GM19395 (cell line): ENCODE measurements around the gene CHRNB2.
A peak's percentile ranks its signal among the peaks of the same experiment; 100 is the strongest.

Experiments
- ATAC-seq: cut with Tn5 transposase; IDR thresholded peaks from one replicate; pipeline ENCODE4 v1.9.1; 2021; ENCODE audit warnings: mild to moderate bottlenecking, moderate library complexity; ENCODE audit not compliant: unreplicated experiment

CHRNB2 gene

DNA sequence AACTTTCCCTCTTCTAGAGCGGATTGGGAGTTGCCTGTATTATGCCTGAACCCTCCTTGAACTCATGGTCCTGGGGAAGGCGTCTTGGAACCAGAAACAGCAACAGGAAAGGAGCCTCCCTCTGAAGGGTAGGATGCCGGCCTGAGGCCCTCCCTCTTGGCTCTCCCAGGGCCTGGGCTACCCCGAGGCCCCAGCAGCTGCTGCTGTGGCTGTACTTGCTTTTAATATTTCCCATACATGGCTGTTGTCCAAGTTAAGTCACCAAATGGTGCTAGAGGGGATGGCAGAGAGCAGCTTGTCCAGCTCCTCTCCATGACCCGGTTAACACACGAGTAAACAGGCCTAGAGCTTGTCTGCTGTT lies 10.5 kb downstream of the CHRNB2 start:
- ATAC-seq: no peak

- ATAC-seq: no peak
Observed at GRCh38 chr1:154579374-154579773, 11.8 kb downstream of the CHRNB2 start.

DNA sequence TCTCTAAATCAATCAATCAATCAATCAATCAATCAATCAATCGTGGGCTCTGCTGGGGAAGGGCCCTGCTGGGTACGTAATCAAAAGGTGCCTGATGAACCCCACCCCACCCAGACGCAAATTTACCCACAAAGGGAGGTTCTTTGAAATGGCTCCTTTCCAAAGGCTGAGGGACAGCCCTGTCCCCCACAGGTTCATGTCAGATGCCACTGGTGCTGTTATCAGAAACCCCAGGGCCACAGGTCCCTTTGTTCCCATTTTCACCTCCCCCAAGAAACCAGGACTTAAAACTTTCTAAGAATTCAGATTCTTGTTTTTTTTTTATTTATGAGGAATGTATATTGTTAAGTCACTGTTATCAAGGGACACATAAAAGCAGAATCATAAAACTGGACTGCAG lies 14.2 kb downstream of the CHRNB2 start:
- ATAC-seq: no peak

DNA sequence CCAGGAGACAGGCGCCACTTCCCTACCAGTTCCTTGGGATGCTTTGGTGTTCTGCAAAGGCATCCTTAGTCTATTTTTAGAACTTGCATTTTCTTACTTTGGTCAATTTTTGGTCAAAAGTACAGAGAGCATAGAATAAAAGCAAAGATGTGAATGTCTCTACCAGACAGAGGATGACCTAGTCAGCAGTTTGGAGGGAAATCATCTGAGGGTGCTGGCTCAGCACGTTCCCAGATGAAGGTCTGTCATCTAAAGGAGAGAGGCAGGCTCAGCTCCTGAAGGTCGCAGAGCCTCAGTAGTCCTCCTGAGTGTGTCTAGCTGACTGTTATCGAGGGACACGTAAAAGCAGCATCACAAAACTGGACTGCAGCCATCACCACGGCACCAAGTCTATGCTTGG lies 15.3 kb downstream of the CHRNB2 start:
- no peak for ATAC-seq

- ATAC-seq: no peak
Observed at GRCh38 chr1:154583773-154584172, 16.2 kb downstream of the CHRNB2 start.

GRCh38 chr1:154584267-154584994 lies 16.9 kb downstream of the CHRNB2 start:
- ATAC-seq: no peak

- ATAC-seq: no peak
Observed at GRCh38 chr1:154586231-154586630, 18.7 kb downstream of the CHRNB2 start.

DNA sequence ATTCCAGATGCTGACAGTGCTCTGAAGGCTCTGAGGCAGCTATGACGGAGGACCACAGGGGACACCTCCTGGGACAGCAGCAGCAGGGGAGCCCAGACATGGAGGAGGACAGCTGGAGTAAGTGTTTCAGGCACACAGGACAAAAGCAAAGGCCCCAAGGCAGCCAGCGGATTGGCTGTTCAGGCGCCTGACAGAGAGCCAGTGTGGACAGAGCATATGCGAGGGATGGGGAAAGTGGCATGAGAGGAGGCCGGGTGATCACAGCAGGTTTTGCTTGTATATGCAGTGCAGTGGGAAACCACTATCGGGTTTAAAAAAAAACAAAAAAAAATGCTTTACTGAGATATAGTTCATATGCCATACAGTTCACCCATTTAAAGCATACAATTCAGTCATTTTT lies 19.1 kb downstream of the CHRNB2 start:
- no peak for ATAC-seq

- ATAC-seq: no peak
Observed at GRCh38 chr1:154589780-154590179, 22.2 kb downstream of the CHRNB2 start.

- ATAC-seq: no peak
Observed at GRCh38 chr1:154590756-154591155, 23.2 kb downstream of the CHRNB2 start.

DNA sequence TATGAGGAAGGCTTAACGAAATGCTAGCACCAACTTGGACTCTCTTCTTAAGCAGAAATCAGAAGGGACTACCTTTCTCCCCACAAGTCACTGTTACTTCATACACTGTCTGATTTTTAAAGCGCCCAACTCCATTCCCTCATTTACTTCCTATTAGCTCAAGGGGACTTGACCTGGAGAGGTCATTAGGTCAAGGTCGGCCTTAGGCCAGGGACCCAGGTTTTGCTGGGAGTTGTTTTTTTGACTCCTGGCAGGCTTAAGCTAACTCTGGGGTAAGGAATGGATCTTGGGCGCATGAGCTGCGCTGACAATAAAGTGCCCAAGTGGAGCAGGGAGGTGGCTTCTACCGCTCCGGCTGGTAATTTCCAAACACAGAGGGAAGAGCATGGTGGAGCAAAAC lies 23.6 kb downstream of the CHRNB2 start:
- ATAC-seq: no peak

DNA sequence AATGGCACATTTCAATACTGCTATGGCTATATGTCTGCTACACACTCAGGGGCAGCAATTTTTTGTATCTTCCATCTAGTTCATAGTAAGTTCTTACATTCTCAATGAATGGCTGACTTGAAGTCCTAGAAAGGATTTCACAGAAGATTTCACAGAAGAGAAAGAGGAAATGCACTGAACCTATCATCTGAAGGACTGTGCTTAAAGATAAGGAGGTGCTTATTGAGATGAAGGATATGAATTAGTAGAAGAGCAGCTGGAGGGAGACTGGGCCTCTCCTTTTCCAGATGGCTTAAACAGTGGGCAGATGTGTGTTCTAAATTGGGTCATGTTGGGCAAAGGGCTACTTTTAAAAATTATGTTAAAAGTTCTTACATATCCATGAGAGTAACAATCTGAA lies 25.8 kb downstream of the CHRNB2 start:
- ATAC-seq: no peak

DNA sequence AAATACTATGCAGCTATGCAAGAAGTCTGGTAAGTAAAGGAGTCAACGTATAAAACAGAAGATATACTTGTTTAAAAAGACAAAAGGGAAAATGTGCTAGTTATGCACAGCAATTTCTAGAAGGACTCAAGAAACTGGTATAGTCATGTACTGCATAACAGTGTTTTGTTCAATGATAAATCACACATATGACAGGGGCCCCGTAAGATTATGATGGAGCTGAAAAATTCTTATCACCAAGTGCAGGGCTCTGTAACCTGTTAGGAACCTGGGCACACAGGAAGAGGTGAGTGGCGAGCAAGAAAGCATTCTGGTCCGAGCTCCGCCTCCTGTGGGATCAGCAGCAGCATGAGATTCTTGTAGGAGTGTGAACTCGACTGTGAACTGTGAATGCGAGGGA lies 27.2 kb downstream of the CHRNB2 start:
- ATAC-seq: no peak

- no peak for ATAC-seq
Observed at GRCh38 chr1:154595621-154596020, 28.0 kb downstream of the CHRNB2 start.

DNA sequence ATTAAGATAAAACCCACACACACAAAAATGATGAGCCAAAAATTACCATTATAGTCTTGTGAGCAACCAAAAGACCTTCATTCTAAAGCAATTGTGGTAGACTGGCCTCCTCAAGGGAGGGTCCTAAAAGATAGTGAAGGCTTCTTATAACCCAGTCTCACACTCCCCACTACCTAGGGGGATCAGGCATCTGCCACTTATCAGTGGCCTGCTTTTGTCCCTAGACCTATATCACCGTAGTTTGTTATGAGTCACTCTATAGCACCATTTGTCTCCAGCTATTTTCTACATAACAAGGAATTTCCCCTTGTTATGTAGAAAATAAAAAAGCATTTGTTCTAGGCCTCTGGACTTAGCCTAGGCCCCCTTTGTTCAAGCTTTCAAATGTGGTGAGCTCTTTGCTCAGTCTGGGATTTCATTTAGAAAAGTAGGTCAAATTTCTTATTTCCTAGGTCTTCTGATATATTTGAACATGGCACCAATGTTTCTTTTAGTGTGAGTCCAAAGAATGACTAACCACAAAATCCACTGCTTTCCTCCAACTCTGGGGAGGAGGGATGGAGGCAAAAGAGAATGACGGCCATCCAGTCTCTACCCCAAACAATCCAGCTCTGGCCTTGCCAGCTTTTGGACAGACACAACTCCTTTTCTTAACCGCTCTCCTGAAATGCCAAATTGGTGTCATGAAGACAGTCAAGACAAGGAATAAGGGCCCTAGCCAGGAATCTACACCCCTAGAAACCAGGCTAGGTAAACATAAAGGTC lies 31.5 kb downstream of the CHRNB2 start:
- ATAC-seq: no peak

GRCh38 chr1:154599658-154600057 lies 32.1 kb downstream of the CHRNB2 start:
- no peak for ATAC-seq

DNA sequence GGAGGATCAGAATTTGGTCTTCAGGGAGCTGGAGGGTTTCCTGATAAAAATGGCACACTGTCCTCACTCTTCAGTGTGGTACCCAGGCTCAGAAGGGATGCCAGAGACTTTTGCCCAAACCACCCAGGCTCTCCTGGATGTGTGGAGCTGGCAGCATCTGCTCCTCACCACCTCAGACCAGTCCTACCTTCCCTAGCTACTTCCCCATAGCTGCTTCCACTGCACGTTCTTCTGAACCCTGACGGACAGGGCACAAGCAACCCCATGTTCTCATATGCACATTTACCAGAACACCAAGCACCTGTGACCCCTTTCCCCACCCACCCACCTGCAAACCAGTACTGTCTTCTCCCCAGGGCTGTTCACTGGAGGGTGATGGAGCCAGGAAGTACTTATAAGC lies 35.7 kb downstream of the CHRNB2 start:
- no peak for ATAC-seq

- ATAC-seq: no peak
Observed at GRCh38 chr1:154605534-154605933, 38.0 kb downstream of the CHRNB2 start.

- ATAC-seq: peak; percentile 12
Observed at GRCh38 chr1:154607106-154607608, 39.6 kb downstream of the CHRNB2 start.

- peak; percentile 73 for ATAC-seq
Observed at GRCh38 chr1:154607609-154608396, 40.2 kb downstream of the CHRNB2 start, which contains the start of gene ADAR. Gene ADAR, minus strand, starts transcription at chr1:154608186. Its CDS starts 180 bp downstream, at chr1:154608006.
